ENCODE results near the gene ALPK1. TPM values are rescaled to one million over a fixed set of nuclear protein-coding genes. Genes with fewer than 3 reads are reported as not detected.

Gene ALPK1
- total and polyA plus RNA-seq, 2 of the 4 experiments (the other 2 are of a cell fraction): 3.3 to 7.9 TPM

DNA sequence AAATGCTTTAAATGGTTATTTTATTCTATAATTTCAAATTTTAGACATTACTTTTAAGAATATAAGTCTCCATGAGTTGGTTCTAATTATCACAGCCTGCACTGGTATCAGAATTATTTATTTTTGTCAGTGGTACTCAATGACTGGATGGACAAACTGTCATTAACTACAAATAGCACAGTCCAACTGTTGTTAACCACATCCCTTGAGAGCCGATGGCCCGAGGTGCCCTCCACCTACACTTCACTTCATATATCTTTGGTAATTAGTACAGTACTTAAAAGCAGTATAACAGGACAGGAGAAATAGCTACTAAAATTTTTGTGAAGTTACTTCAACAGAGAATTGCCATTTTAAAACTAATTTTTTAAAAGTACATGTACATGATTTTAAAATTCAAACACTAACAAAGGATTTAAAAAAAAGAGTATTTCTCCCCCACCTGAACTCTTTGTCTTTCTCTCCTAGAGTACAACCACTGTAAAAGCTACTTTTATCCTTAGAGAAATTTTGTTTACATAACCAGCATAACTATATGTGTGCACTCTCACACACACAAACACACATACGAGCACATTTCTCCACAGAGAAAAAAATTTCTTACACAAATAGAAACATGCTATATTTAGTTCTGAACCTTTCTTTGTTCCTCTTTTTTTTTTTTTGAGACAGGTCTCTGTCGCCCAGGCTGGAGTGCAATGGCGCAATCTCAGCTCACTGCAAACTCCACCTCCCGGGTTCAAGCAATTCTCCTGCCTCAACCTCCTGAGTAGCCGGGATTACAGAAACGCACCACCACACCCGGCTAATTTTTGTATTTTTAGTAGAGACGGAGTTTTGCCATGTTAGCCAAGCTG is 17.9 kb upstream of the ALPK1 start:
- no peak for ATAC-seq (ENCODE audit: low read depth)
- Histone ChIP-seq H4K91ac (ENCODE audit: insufficient read depth, low read depth, low read length) (no peak overlapping the region), H3K23ac (ENCODE audit: low read depth, low read length) (no peak overlapping the region), H4K5ac (ENCODE audit: low read depth, low read length) (no peak overlapping the region), H3K36me3 (ENCODE audit: control insufficient read depth, insufficient read depth, low read length) (peaks cover 3% of the 10 kb centered on the region), H3K27ac (ENCODE audit: insufficient read depth, low read length) (no peak overlapping the region), H3K18ac (ENCODE audit: low read depth, low read length) (no peak overlapping the region), H2AK9ac (replicated peaks; ENCODE audit: low read depth, low read length, poor library complexity) (no peak overlapping the region), H3K4me1 (ENCODE audit: control insufficient read depth, insufficient read depth, low read length) (peaks cover 6% of the 10 kb centered on the region; the same call in 1 of the 2 replicates), H3K4ac (ENCODE audit: low read depth, low read length) (no peak overlapping the region; the same call in 1 of the 2 replicates), H3K14ac (replicated peaks; ENCODE audit: low read depth, low read length) (no peak overlapping the region), H3K56ac (ENCODE audit: extremely low read depth, insufficient read depth, low read length) (no peak overlapping the region), H2AK5ac (ENCODE audit: low read depth, low read length) (no peak overlapping the region), H3K4me3 (ENCODE audit: insufficient read depth, low read depth, low read length) (no peak overlapping the region), H3K79me1 (ENCODE audit: low read depth in 1 of 2, low read length in 2 of 2) (peaks cover 6 to 28% of the 10 kb centered on the region in 2 experiments), H3K9me3 (ENCODE audit: control insufficient read depth, insufficient read depth, low read length) (no peaks in the 10 kb centered on the region), H3K4me2 (ENCODE audit: low read depth, low read length) (no peak overlapping the region), H2BK120ac (ENCODE audit: low read depth, low read length) (no peak overlapping the region), H3K27me3 (ENCODE audit: control insufficient read depth, insufficient read depth, low read length) (no peaks in the 10 kb centered on the region), H4K8ac (ENCODE audit: low read depth in 2 of 2, low read length in 2 of 2) (0 out of 4 replicates have a peak overlapping the region, but pooled peaks of 1 of the 2 experiments have one; percentile 38), H2BK20ac (ENCODE audit: low read depth, low read length) (no peak overlapping the region), H3K9me1 (ENCODE audit: insufficient read depth, low read length) (peaks cover 3% of the 10 kb centered on the region; the same call in 1 of the 2 replicates), H3K9ac (ENCODE audit: low read depth, low read length) (no peak overlapping the region), H2AFZ (replicated peaks; ENCODE audit: low read length, poor library complexity) (no peak overlapping the region), H4K20me1 (ENCODE audit: insufficient read depth, low read length) (no peaks in the 10 kb centered on the region), H2BK15ac (ENCODE audit: low read depth, low read length) (peak overlapping the region; percentile 70; the same call in 1 of the 3 replicates), H2BK5ac (ENCODE audit: low read depth, low read length, poor library complexity, severe bottlenecking) (no peak overlapping the region)
- TF ChIP-seq CEBPB (IDR thresholded peaks at IDR 0.05; ENCODE audit: low read depth, low read length): no peak
- no peak for TF ChIP-seq RFX5 (IDR thresholded peaks at IDR 0.05; ENCODE audit: low read depth, low read length)
- TF ChIP-seq RAD21 (IDR thresholded peaks at IDR 0.05; ENCODE audit: low read length): no peak
- TF ChIP-seq FOS (IDR thresholded peaks at IDR 0.05; ENCODE audit: low read depth, low read length): no peak
- TF ChIP-seq MAZ (IDR thresholded peaks at IDR 0.05; ENCODE audit: borderline replicate concordance, low read depth, low read length): no peak
- DNase-seq: peak; percentile 34
- intact Hi-C loops (cut with micrococcal nuclease): no loop called here
- POLR2A ChIA-PET (ENCODE audit: unreplicated experiment): no interaction called here
- in situ Hi-C loops (cut with MboI; ENCODE audit: low sequenced_read_pairs): no loop called here
- BruUV-seq (replicated peaks): no TSS peak
- whole genome bisulfite sequencing, 2 experiments (ENCODE audit: extremely low coverage in 2 of 2, insufficient read length in 1 of 2): no CpG with 5 or more reads among the region's 10 CpGs
- dilution Hi-C loops (cut with HindIII; ENCODE audit: low sequenced_read_pairs, unreplicated experiment): no loop called here
- CTCF ChIA-PET: interaction anchor here (0.7 kb wide), 1 partner anchor 12 kb away, joined by 3 read pairs; no protein-coding TSS in a partner anchor
